ENCODE results near the gene OR4L1. TPM values are rescaled to one million over a fixed set of nuclear protein-coding genes. Genes with fewer than 3 reads are reported as not detected.

The OR4L1 gene
- total and polyA plus RNA-seq, 2 donors (not counting 3 experiments of a cell fraction or from before 2014, with no cell fraction given) = not detected

GRCh38 chr14:20035449-20035848 lies 24.4 kb upstream of the OR4L1 start:
- ChIA-PET POLR2A (no interaction called here), CTCF (no interaction called here)
- no peak for DNase-seq (ENCODE audit: low read depth, low spot score)
- Histone ChIP-seq H3K9ac (replicated peaks; ENCODE audit: extremely low read depth, insufficient read depth, low read length) (no peak overlapping the region), H3K4me3 (replicated peaks in 1 of 3; ENCODE audit: insufficient read depth in 1 of 3, low read depth in 1 of 3, low read length in 3 of 3) (no peak overlapping the region), H3K27me3 (ENCODE audit: control insufficient read depth in 2 of 2, insufficient read depth in 2 of 2, low read length in 2 of 2) (no peaks in the 10 kb centered on the region), H3K9me1 (replicated peaks; ENCODE audit: control insufficient read depth, extremely low read depth, insufficient read depth, low read length) (no peaks in the 10 kb centered on the region), H3K79me2 (ENCODE audit: control insufficient read depth, insufficient read depth, low read length) (no peaks in the 10 kb centered on the region), H3K9me3 (replicated peaks; ENCODE audit: control insufficient read depth, insufficient read depth, low read length) (peaks cover 7% of the 10 kb centered on the region), H4K20me1 (replicated peaks; ENCODE audit: control insufficient read depth, extremely low read depth, insufficient read depth, low read length) (no peaks in the 10 kb centered on the region), H2AFZ (ENCODE audit: low read depth, low read length) (no peak overlapping the region), H3K36me3 (ENCODE audit: control insufficient read depth in 2 of 2, extremely low read depth in 1 of 2, insufficient read depth in 2 of 2, low read length in 2 of 2) (no peaks in the 10 kb centered on the region), H3K27ac (ENCODE audit: insufficient read depth, low read depth, low read length) (no peak overlapping the region), H3K4me1 (ENCODE audit: control insufficient read depth, extremely low read depth, insufficient read depth, low read length) (no peaks in the 10 kb centered on the region), H3K4me2 (ENCODE audit: insufficient read depth, low read length) (no peak overlapping the region)
- dilution Hi-C loops (cut with MboI; ENCODE audit: extremely low pct_ligation_motif_present, low sequenced_read_pairs) (no loop called here), intact Hi-C loops (cut with micrococcal nuclease) (no loop called here)
- FAIRE-seq = no peak
- TF ChIP-seq MAX (IDR thresholded peaks at IDR 0.05; ENCODE audit: insufficient read depth, insufficient read length) (no peak), FOS (IDR thresholded peaks at IDR 0.05; ENCODE audit: borderline replicate concordance, insufficient read depth, low read length) (no peak), POLR2A (IDR thresholded peaks at IDR 0.05; ENCODE audit: low read depth, low read length) (no peak)
- no TSS peak for BruUV-seq (replicated peaks)

GRCh38 chr14:20035938-20036337 lies 23.9 kb upstream of the OR4L1 start, which contains the start of gene OR4K13:
TSS of gene OR4K13 (minus strand) at chr14:20036038. CDS start at chr14:20034758, 1,280 bp downstream.
- H4K20me1 ChIP-seq (replicated peaks; ENCODE audit: control insufficient read depth, extremely low read depth, insufficient read depth, low read length) = no peaks in the 10 kb centered on the region
- TF ChIP-seq JUN (IDR thresholded peaks at IDR 0.05; ENCODE audit: borderline replicate concordance, insufficient read depth, insufficient read length, low read depth) (no peak), POLR2AphosphoS5 (IDR thresholded peaks at IDR 0.05; ENCODE audit: insufficient read depth, low read depth, low read length) (no peak), POLR2A (IDR thresholded peaks at IDR 0.05; ENCODE audit: low read depth, low read length) (no peak), EZH2 (IDR thresholded peaks at IDR 0.05; ENCODE audit: borderline replicate concordance, low read depth, low read length, severe bottlenecking) (no peak), MYC (IDR thresholded peaks at IDR 0.05; ENCODE audit: low read depth, low read length) (no peak), MAX (IDR thresholded peaks at IDR 0.05; ENCODE audit: insufficient read depth, insufficient read length) (no peak), CTCF (IDR thresholded peaks at IDR 0.05; ENCODE audit: extremely low read depth in 1 of 2, insufficient read depth in 1 of 2, low read depth in 1 of 2, low read length in 2 of 2) (no peak), GATA2 (IDR thresholded peaks at IDR 0.05; ENCODE audit: insufficient read depth, insufficient read length, low read depth, low read length) (no peak), FOS (IDR thresholded peaks at IDR 0.05; ENCODE audit: borderline replicate concordance, insufficient read depth, low read length) (no peak)
- H3K4me1 ChIP-seq (ENCODE audit: control insufficient read depth, extremely low read depth, insufficient read depth, low read length) = no peaks in the 10 kb centered on the region
- no peak within 1 kb of the TSS for H3K27ac ChIP-seq (ENCODE audit: insufficient read depth, low read depth, low read length)
- no TSS peak for BruUV-seq (replicated peaks)
- no peaks in the 10 kb centered on the region for H3K36me3 ChIP-seq (ENCODE audit: control insufficient read depth in 2 of 2, extremely low read depth in 1 of 2, insufficient read depth in 2 of 2, low read length in 2 of 2)
- dilution Hi-C loops (cut with MboI; ENCODE audit: extremely low pct_ligation_motif_present, low sequenced_read_pairs) = no loop called here
- no peak within 1 kb of the TSS for H3K4me2 ChIP-seq (ENCODE audit: insufficient read depth, low read length)
- POLR2A ChIA-PET = no interaction called here
- DNase-seq (ENCODE audit: low read depth, low spot score) = no peak
- no peak for FAIRE-seq
- H2AFZ ChIP-seq (ENCODE audit: low read depth, low read length) = no peak within 1 kb of the TSS
- H3K9ac ChIP-seq (replicated peaks; ENCODE audit: extremely low read depth, insufficient read depth, low read length) = no peak within 1 kb of the TSS
- no peak within 1 kb of the TSS for H3K4me3 ChIP-seq (replicated peaks in 1 of 3; ENCODE audit: insufficient read depth in 1 of 3, low read depth in 1 of 3, low read length in 3 of 3)
- CTCF ChIA-PET = no interaction called here
- H3K27me3 ChIP-seq (ENCODE audit: control insufficient read depth in 2 of 2, insufficient read depth in 2 of 2, low read length in 2 of 2) = no peaks in the 10 kb centered on the region
- H3K79me2 ChIP-seq (ENCODE audit: control insufficient read depth, insufficient read depth, low read length) = no peaks in the 10 kb centered on the region
- intact Hi-C loops (cut with micrococcal nuclease) = no loop called here
- no peaks in the 10 kb centered on the region for H3K9me1 ChIP-seq (replicated peaks; ENCODE audit: control insufficient read depth, extremely low read depth, insufficient read depth, low read length)
- peaks cover 7% of the 10 kb centered on the region for H3K9me3 ChIP-seq (replicated peaks; ENCODE audit: control insufficient read depth, insufficient read depth, low read length)

Measured in endothelial cell of umbilical vein (primary cell).